GM23338 (cell line): ENCODE data around the gene RAB20. TPM values are rescaled to one million over a fixed set of nuclear protein-coding genes. Genes with fewer than 3 reads are reported as not detected.

ENCODE experiments used
- ATAC-seq: fragments of 200-7000 bp; cut with Tn5 transposase; 3 replicates; pipeline ENCODE4 v1.9.1; 2020
- DNase-seq: peaks from one replicate; pipeline ENCODE4 v3.0.0-alpha.2; 2015; ENCODE audit warnings: low spot score
- H2AFZ ChIP-seq: fragments of 200-600 bp; sonication (generic); 2 replicates; pipeline ENCODE4 v1.8.0; 2016; ENCODE audit warnings: antibody characterized with exemption, mild to moderate bottlenecking, moderate library complexity
- H3F3A ChIP-seq: fragments of 200-600 bp; sonication (generic); replicated peaks from 2 replicates; pipeline ENCODE4 v1.8.0; 2017; ENCODE audit warnings: antibody characterized with exemption, mixed run types, low read depth
- H3K27ac ChIP-seq: fragments of 200-600 bp; sonication (generic); 2 replicates; pipeline ENCODE4 v1.6.1; 2016; ENCODE audit warnings: low read depth
- H3K27me3 ChIP-seq: fragments of 200-600 bp; sonication (generic); 2 replicates; pipeline ENCODE4 v1.8.0; 2016; ENCODE audit warnings: mild to moderate bottlenecking, mixed run types, moderate library complexity; ENCODE audit not compliant: insufficient read depth
- H3K36me3 ChIP-seq: fragments of 200-600 bp; sonication (generic); 2 replicates; pipeline ENCODE4 v1.8.0; 2016; ENCODE audit warnings: mild to moderate bottlenecking; ENCODE audit not compliant: insufficient read depth
- H3K4me1 ChIP-seq: fragments of 200-600 bp; sonication (generic); 2 replicates; pipeline ENCODE4 v1.8.0; 2016; ENCODE audit warnings: mild to moderate bottlenecking, moderate library complexity; ENCODE audit not compliant: insufficient read depth
- H3K4me2 ChIP-seq: fragments of 200-600 bp; sonication (generic); 2 replicates; pipeline ENCODE4 v1.7.1; 2017; ENCODE audit warnings: mixed run types
- H3K4me3 ChIP-seq: fragments of 200-600 bp; sonication (generic); 2 replicates; pipeline ENCODE4 v1.6.1; 2016; ENCODE audit warnings: mixed run types
- H3K79me2 ChIP-seq: fragments of 200-600 bp; sonication (generic); replicated peaks from 2 replicates; pipeline ENCODE4 v1.8.0; 2017; ENCODE audit warnings: mild to moderate bottlenecking; ENCODE audit not compliant: insufficient read depth
- H3K9me2 ChIP-seq: fragments of 200-600 bp; sonication (generic); 2 replicates; pipeline ENCODE4 v1.8.0; 2017; ENCODE audit not compliant: insufficient read depth
- H4K20me1 ChIP-seq: fragments of 200-600 bp; sonication (generic); replicated peaks from 2 replicates; pipeline ENCODE4 v1.8.0; 2017; ENCODE audit warnings: mild to moderate bottlenecking; ENCODE audit not compliant: insufficient read depth
- H3K27ac Mint-ChIP-seq: 2 replicates; pipeline ENCODE4 v1.8.0; 2020; ENCODE audit warnings: inconsistent platforms, mild to moderate bottlenecking, moderate library complexity, mixed read lengths
- H3K27me3 Mint-ChIP-seq: 3 replicates; pipeline ENCODE4 v1.8.0; 2022; ENCODE audit warnings: low read depth, mild to moderate bottlenecking, moderate library complexity, mixed read lengths, inconsistent platforms; ENCODE audit not compliant: insufficient read depth, poor library complexity
- H3K36me3 Mint-ChIP-seq: 3 replicates; pipeline ENCODE4 v1.8.0; 2021; ENCODE audit warnings: low read depth, mild to moderate bottlenecking, inconsistent platforms, moderate library complexity, mixed read lengths
- H3K4me1 Mint-ChIP-seq: 3 replicates; pipeline ENCODE4 v1.8.0; 2020; ENCODE audit warnings: mild to moderate bottlenecking, inconsistent platforms, mixed read lengths
- H3K4me3 Mint-ChIP-seq: 3 replicates; pipeline ENCODE4 v1.8.0; 2021; ENCODE audit warnings: moderate library complexity, mild to moderate bottlenecking, inconsistent platforms, mixed read lengths
- H3K9me3 Mint-ChIP-seq: 3 replicates; pipeline ENCODE4 v1.8.0; 2020; ENCODE audit warnings: moderate library complexity, mild to moderate bottlenecking, inconsistent platforms, mixed read lengths
- CREB1 ChIP-seq: fragments of 250-450 bp; sonication (Bioruptor Pico); IDR thresholded peaks from 2 replicates; pipeline ENCODE4 v1.5.0; 2020; ENCODE audit warnings: low read depth, mild to moderate bottlenecking, moderate library complexity
- CTCF ChIP-seq, 2 experiments: fragments of 200-600 bp in 1 of 2; sonication (generic) in 1 of 2; conservative IDR thresholded peaks; 2 replicates each; pipeline versions ENCODE4 v1.5.1 to v1.6.1; 2016 to 2017; ENCODE audit warnings: antibody characterized with exemption in 2 of 2, low read depth in 2 of 2, mild to moderate bottlenecking in 2 of 2, moderate library complexity in 1 of 2
- ETS1 ChIP-seq: IDR thresholded peaks from 2 replicates; pipeline ENCODE4 v1.6.1; 2016; ENCODE audit warnings: antibody characterized with exemption
- JUNB ChIP-seq: IDR thresholded peaks from one replicate; pipeline ENCODE4 v1.6.1; 2016; ENCODE audit warnings: antibody characterized with exemption; ENCODE audit not compliant: unreplicated experiment
- NANOG ChIP-seq: IDR thresholded peaks from 2 replicates; pipeline ENCODE4 v1.6.1; 2016; ENCODE audit warnings: antibody characterized with exemption, borderline replicate concordance
- POLR2AphosphoS5 ChIP-seq: IDR thresholded peaks from 2 replicates; pipeline ENCODE4 v1.6.1; 2016; ENCODE audit warnings: antibody characterized with exemption, low read depth
- REST ChIP-seq: IDR thresholded peaks from one replicate; pipeline ENCODE4 v1.6.1; 2018; ENCODE audit warnings: antibody characterized with exemption; ENCODE audit not compliant: unreplicated experiment
- ZNF114 ChIP-seq: fragments of 250-450 bp; sonication (Bioruptor Pico); IDR thresholded peaks from 2 replicates; pipeline ENCODE4 v1.5.0; 2020; ENCODE audit warnings: mild to moderate bottlenecking, moderate library complexity
- ZNF331 ChIP-seq: fragments of 250-450 bp; sonication (Bioruptor Pico); IDR thresholded peaks from 2 replicates; pipeline ENCODE4 v1.5.0; 2020; ENCODE audit warnings: low read depth, mild to moderate bottlenecking, moderate library complexity
- ZNF462 ChIP-seq: fragments of 250-450 bp; sonication (Bioruptor Pico); IDR thresholded peaks from 2 replicates; pipeline ENCODE4 v1.5.0; 2020; ENCODE audit warnings: mild to moderate bottlenecking, moderate library complexity
- polyA plus RNA-seq: library from polyadenylated mRNA; unstranded; fragments of >200 nt; fragmentation: Nextera tagmentation; extraction: Ambion mirVana; gene quantifications from 2 replicates; pipeline ENCODE4 v1.2.1, GENCODE V29; 2016
- total RNA-seq: library from RNA; depleted of rRNA; stranded (reverse); fragments of >200 nt; shearing (Covaris generic); gene quantifications from 2 replicates; pipeline ENCODE4 v1.2.3, GENCODE V29; 2014

RAB20 gene
- total and polyA plus RNA-seq, 2 experiments from 2014 or later: 12.3 to 26.6 TPM

GRCh38 chr13:110479648-110480047 is 81.9 kb downstream of the RAB20 start (continued):
- TF ChIP-seq ZNF462 (CRISPR knock-in tag): no peak
- TF ChIP-seq POLR2AphosphoS5: no peak
- no peak for TF ChIP-seq CTCF (conservative IDR thresholded peaks at IDR 0.05; ENCODE audit: low read depth in 2 of 2)
- no peak for TF ChIP-seq NANOG

GRCh38 chr13:110479215-110479545 is 82.3 kb downstream of the RAB20 start:
- Histone ChIP-seq H3K36me3 (no peaks in the 10 kb centered on the region), H2AFZ (no peak overlapping the region), H3K27me3 (no peaks in the 10 kb centered on the region), H3K4me1 (no peaks in the 10 kb centered on the region), H3K4me2 (no peak overlapping the region), H3K27ac (no peak overlapping the region), H3F3A (0 out of 2 replicates have a peak, but pooled peaks cover 5% of the 10 kb centered on the region), H4K20me1 (no peaks in the 10 kb centered on the region), H3K79me2 (no peaks in the 10 kb centered on the region), H3K9me2 (no peaks in the 10 kb centered on the region; the same call in 1 of the 2 replicates), H3K4me3 (no peak overlapping the region)
- Mint-ChIP-seq H3K4me1 (peaks cover 2% of the 10 kb centered on the region; the same call in 1 of the 3 replicates), H3K36me3 (peaks cover 37% of the 10 kb centered on the region), H3K27me3 (peaks cover 14% of the 10 kb centered on the region), H3K4me3 (no peak overlapping the region), H3K27ac (peak overlapping the region; percentile 62; the same call in 1 of the 2 replicates), H3K9me3 (no peaks in the 10 kb centered on the region; the same call in 2 of the 3 replicates)
- peak; percentile 23; the same call in 2 of the 3 replicates for ATAC-seq
- DNase-seq: no peak
- TF ChIP-seq REST (no peak), ETS1 (no peak), ZNF331 (CRISPR knock-in tag) (no peak), CTCF (conservative IDR thresholded peaks at IDR 0.05; ENCODE audit: low read depth in 2 of 2) (no peak), NANOG (no peak), ZNF114 (CRISPR knock-in tag) (no peak), JUNB (no peak), CREB1 (CRISPR knock-in tag) (no peak)
